CD4-positive, alpha-beta T cell (primary cell): ENCODE results near the gene PRELID2. TPM values are rescaled to one million over a fixed set of nuclear protein-coding genes. Genes with fewer than 3 reads are reported as not detected.

Experiments
- ATAC-seq: fragments of 200-7000 bp; cut with Tn5 transposase; one replicate; pipeline ENCODE4 v1.10.0; 2022; ENCODE audit warnings: mild to moderate bottlenecking; ENCODE audit not compliant: poor library complexity
- CTCF ChIA-PET: fragments of 350-600 bp; sonication (Branson Sonifier 250); formaldehyde crosslinking; loops from one replicate; lab custom pipeline; 2021; ENCODE audit warnings: antibody characterized with exemption, inconsistent platforms; lab: Charles Lee
- POLR2A ChIA-PET: fragments of 350-600 bp; sonication (Branson Sonifier 250); formaldehyde crosslinking; loops from one replicate; lab custom pipeline; 2021; ENCODE audit warnings: antibody characterized with exemption, inconsistent platforms; lab: Charles Lee
- DNase-seq, 14 experiments: peaks; one replicate each; pipeline ENCODE4 v3.0.0-alpha.2; 2013 to 2020; ENCODE audit warnings: mixed read lengths in 2 of 14
- H3K27ac ChIP-seq, 2 donors: one replicate each; pipeline versions ENCODE4 v1.5.1 to v1.7.0; 2013; ENCODE audit warnings: low read length in 2 of 2, low read depth in 1 of 2, mild to moderate bottlenecking in 1 of 2
- H3K27me3 ChIP-seq, 2 experiments: 1 replicate in 1 of 2; 2 replicates in 1 of 2; pipeline versions ENCODE4 v1.6.1 to v1.7.0; 2013; ENCODE audit warnings: low read length in 2 of 2, control low read depth in 1 of 2, mild to moderate bottlenecking in 1 of 2, moderate library complexity in 1 of 2; ENCODE audit not compliant: insufficient read depth in 2 of 2, control insufficient read depth in 1 of 2
- H3K36me3 ChIP-seq: one replicate; pipeline ENCODE4 v1.6.1; 2013; ENCODE audit warnings: low read length, control low read depth; ENCODE audit not compliant: insufficient read depth
- H3K4me1 ChIP-seq: one replicate; pipeline ENCODE4 v1.6.1; 2013; ENCODE audit warnings: low read length, control low read depth; ENCODE audit not compliant: insufficient read depth
- H3K4me3 ChIP-seq: one replicate; pipeline ENCODE4 v1.5.1; 2013; ENCODE audit warnings: mild to moderate bottlenecking, low read length, moderate library complexity
- H3K9me3 ChIP-seq, 2 experiments: 1 replicate in 1 of 2; 2 replicates in 1 of 2; pipeline versions ENCODE4 v1.6.1 to v1.7.0; 2013; ENCODE audit warnings: low read length in 2 of 2, mild to moderate bottlenecking in 2 of 2, control low read depth in 1 of 2, moderate library complexity in 1 of 2; ENCODE audit not compliant: control insufficient read depth in 1 of 2, insufficient read depth in 1 of 2
- H3K27ac Mint-ChIP-seq: one replicate; pipeline ENCODE4 v1.8.0; 2020; ENCODE audit warnings: mixed read lengths
- H3K27me3 Mint-ChIP-seq: one replicate; pipeline ENCODE4 v1.8.0; 2021; ENCODE audit warnings: mixed read lengths
- H3K36me3 Mint-ChIP-seq: one replicate; pipeline ENCODE4 v1.8.0; 2021; ENCODE audit warnings: low read depth, mixed read lengths
- H3K4me1 Mint-ChIP-seq: one replicate; pipeline ENCODE4 v1.8.0; 2021; ENCODE audit warnings: low read depth, mixed read lengths
- H3K4me3 Mint-ChIP-seq: one replicate; pipeline ENCODE4 v1.8.0; 2020; ENCODE audit warnings: mild to moderate bottlenecking, mixed read lengths
- H3K9me3 Mint-ChIP-seq: one replicate; pipeline ENCODE4 v1.8.0; 2020; ENCODE audit warnings: mixed read lengths
- intact Hi-C, 2 experiments: fragments of 100-400 bp; cut with DNase I in 1 of 2; cut with micrococcal nuclease in 1 of 2; formaldehyde crosslinking; loops; one replicate each; pipeline versions ENCODE4 v1.15.1 to v1.9.0; 2023 to 2025; cut with DNase I, micrococcal nuclease
- total RNA-seq, 174 experiments: library from RNA in 2 of 174; stranded (reverse) in 2 of 174; gene quantifications; one replicate each; pipeline ENCODE4 v1.2.3 and lab custom pipeline; 2021 to 2026
- TF ChIP-seq, protein P1 (sequence below): fragments of 200-600 bp; IDR thresholded peaks from one replicate; pipeline ENCODE4 v1.8.0; 2022; ENCODE audit warnings: antibody characterized with exemption, mild to moderate bottlenecking

The PRELID2 gene
- total RNA-seq, 2 experiments from 2014 or later: 0.44 to 0.56 TPM

DNA sequence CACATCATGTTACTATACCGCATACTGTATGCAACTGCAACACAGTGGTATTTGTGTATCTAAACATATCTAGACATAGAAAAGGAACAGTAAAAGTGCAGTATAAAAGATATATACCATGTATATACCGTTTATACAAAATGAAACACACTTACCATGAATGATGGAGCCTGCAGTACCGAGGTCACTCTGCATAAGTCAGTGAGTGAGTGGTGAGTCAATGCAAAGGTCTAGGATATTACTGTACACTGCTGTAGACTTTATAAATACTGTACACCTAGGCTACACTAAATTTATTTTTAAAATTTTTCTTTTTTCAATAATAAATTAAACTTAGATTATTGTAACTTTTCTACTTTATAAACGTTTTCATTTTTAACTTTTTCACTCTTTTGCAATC, 29.3 kb downstream of the PRELID2 start:
- Histone ChIP-seq H3K4me1 (no peaks in the 10 kb centered on the region), H3K4me3 (no peak overlapping the region), H3K27ac (no peak overlapping the region), H3K9me3 (peaks cover 0 to 4% of the 10 kb centered on the region in 2 experiments), H3K27me3 (no peaks in the 10 kb centered on the region), H3K36me3 (no peaks in the 10 kb centered on the region)
- ATAC-seq (no peak), DNase-seq (no peak)
- intact Hi-C loops: no loop called here
- POLR2A ChIA-PET: no interaction called here
- H3K9me3 Mint-ChIP-seq: no peaks in the 10 kb centered on the region
- H3K27me3 Mint-ChIP-seq: no peaks in the 10 kb centered on the region
- CTCF ChIA-PET: no interaction called here
- H3K4me1 Mint-ChIP-seq: no peaks in the 10 kb centered on the region
- TF ChIP-seq, protein P1, sequence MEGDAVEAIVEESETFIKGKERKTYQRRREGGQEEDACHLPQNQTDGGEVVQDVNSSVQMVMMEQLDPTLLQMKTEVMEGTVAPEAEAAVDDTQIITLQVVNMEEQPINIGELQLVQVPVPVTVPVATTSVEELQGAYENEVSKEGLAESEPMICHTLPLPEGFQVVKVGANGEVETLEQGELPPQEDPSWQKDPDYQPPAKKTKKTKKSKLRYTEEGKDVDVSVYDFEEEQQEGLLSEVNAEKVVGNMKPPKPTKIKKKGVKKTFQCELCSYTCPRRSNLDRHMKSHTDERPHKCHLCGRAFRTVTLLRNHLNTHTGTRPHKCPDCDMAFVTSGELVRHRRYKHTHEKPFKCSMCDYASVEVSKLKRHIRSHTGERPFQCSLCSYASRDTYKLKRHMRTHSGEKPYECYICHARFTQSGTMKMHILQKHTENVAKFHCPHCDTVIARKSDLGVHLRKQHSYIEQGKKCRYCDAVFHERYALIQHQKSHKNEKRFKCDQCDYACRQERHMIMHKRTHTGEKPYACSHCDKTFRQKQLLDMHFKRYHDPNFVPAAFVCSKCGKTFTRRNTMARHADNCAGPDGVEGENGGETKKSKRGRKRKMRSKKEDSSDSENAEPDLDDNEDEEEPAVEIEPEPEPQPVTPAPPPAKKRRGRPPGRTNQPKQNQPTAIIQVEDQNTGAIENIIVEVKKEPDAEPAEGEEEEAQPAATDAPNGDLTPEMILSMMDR: no peak
- H3K36me3 Mint-ChIP-seq: no peaks in the 10 kb centered on the region
- H3K27ac Mint-ChIP-seq: no peak overlapping the region
- no peak overlapping the region for H3K4me3 Mint-ChIP-seq

DNA sequence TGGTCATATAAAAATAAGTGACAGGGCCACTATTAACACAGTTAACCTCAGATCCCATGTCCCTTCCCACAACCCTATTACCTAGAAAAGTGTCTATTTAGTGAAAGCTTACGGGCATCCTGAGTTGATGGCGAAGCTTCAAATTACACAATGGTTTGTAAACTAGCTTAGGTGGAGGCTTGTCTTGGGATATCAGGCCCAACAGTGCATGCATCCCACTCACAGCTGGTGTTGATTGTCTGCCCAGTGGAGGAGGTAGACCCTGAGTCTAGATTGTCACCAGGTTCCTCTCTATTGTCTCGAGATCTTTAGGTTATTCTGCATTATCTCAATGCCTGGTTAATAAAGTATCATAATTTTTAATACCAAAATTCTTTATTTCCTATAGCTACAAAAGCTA, 30.4 kb downstream of the PRELID2 start:
- ATAC-seq (no peak), DNase-seq (no peak)
- H3K4me3 ChIP-seq: no peak overlapping the region
- H3K27me3 ChIP-seq: no peaks in the 10 kb centered on the region
- ChIA-PET CTCF (no interaction called here), POLR2A (no interaction called here)
- no peak overlapping the region for H3K4me3 Mint-ChIP-seq
- H3K27ac ChIP-seq: no peak overlapping the region
- H3K4me1 ChIP-seq: no peaks in the 10 kb centered on the region
- TF ChIP-seq, protein P1: no peak
- no peaks in the 10 kb centered on the region for H3K4me1 Mint-ChIP-seq
- no peaks in the 10 kb centered on the region for H3K36me3 Mint-ChIP-seq
- H3K27me3 Mint-ChIP-seq: no peaks in the 10 kb centered on the region
- no peak overlapping the region for H3K27ac Mint-ChIP-seq
- no peaks in the 10 kb centered on the region for H3K9me3 Mint-ChIP-seq
- intact Hi-C loops: no loop called here
- H3K36me3 ChIP-seq: no peaks in the 10 kb centered on the region
- H3K9me3 ChIP-seq: peaks cover 0 to 4% of the 10 kb centered on the region in 2 experiments

DNA sequence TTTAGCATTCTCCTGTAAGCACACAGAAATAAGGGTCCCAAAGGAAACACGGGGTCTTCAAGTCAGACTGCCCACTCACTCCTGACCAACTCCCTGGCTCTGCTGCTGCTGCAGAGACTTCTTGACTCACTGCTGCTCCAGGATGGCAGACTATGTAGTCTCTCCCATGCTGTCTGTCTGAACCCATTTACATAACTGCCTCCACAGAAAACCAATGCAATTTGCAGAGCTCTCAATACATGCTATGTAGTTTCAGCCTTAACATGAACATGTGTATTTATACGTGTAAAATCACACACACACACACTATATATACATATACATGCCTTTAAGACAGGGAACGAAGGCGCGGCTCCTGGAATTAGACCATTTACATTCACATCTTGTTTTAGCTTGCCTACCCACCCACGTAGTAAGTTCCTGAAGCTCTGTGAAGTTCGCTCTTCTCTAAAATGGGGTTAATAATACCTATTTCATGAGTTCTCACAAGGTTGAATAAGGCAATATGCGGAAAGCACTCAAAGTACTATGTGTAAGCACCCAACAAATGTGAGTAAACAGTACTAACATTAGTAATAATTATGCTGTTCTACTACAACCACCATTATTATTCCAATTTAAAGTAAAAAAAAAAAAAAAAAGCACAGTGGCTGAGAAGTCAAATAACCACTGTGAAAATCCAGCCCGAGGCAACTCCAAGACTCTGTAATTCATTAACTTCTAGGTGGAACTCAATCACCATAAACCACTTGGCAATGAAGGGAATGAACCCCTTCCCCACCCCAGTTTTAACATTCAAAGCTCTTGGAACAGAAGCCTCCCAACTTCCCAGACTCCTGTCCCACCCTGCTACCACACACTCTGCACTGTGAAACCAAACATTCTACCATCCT, 31.8 kb downstream of the PRELID2 start:
- no peaks in the 10 kb centered on the region for H3K9me3 Mint-ChIP-seq
- no peaks in the 10 kb centered on the region for H3K27me3 ChIP-seq
- no peak overlapping the region for H3K27ac ChIP-seq
- intact Hi-C loops: no loop called here
- no peaks in the 10 kb centered on the region for H3K4me1 Mint-ChIP-seq
- H3K27me3 Mint-ChIP-seq: no peaks in the 10 kb centered on the region
- no peak overlapping the region for H3K27ac Mint-ChIP-seq
- H3K4me3 Mint-ChIP-seq: no peak overlapping the region
- no peaks in the 10 kb centered on the region for H3K9me3 ChIP-seq
- ATAC-seq (no peak), DNase-seq (no peak)
- no peaks in the 10 kb centered on the region for H3K4me1 ChIP-seq
- H3K4me3 ChIP-seq: no peak overlapping the region
- no peaks in the 10 kb centered on the region for H3K36me3 Mint-ChIP-seq
- CTCF ChIA-PET: no interaction called here
- TF ChIP-seq, protein P1: no peak
- POLR2A ChIA-PET: no interaction called here
- no peaks in the 10 kb centered on the region for H3K36me3 ChIP-seq
